Breast epithelium (tissue), 3 donors: ENCODE data around the gene SLC30A3.

ENCODE experiments used
- POLR2A ChIP-seq: fragments of 450-650 bp; IDR thresholded peaks from one replicate; pipeline ENCODE4 v1.6.1; 2016; ENCODE audit warnings: antibody characterized with exemption, mild to moderate bottlenecking, moderate library complexity
- TF ChIP-seq, protein P1 (sequence below), 3 donors: fragments of 450-650 bp; IDR thresholded peaks; one replicate each; pipeline ENCODE4 v1.5.1; 2016 to 2017; ENCODE audit warnings: antibody characterized with exemption in 3 of 3, mild to moderate bottlenecking in 3 of 3, moderate library complexity in 3 of 3

DNA sequence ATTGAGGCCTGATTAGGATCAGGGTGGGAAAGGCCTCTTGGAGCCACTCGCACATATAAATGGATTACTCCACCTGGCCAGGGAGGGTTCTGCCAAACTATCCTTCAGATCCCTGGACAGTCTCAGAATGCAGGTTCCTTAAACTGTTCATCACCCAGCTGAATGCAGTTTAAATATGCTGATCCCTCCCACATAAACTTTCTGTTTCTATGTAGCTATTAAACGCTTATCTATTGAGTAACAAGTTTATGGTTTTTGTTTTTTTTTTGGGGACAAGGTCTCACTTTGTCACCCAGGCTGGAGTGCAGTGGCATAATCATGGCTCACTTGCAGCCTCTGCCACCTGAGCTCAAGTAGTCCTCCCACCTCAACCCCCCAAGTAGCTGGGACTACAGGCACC lies 43.8 kb downstream of the SLC30A3 start:
- TF ChIP-seq, protein P1, sequence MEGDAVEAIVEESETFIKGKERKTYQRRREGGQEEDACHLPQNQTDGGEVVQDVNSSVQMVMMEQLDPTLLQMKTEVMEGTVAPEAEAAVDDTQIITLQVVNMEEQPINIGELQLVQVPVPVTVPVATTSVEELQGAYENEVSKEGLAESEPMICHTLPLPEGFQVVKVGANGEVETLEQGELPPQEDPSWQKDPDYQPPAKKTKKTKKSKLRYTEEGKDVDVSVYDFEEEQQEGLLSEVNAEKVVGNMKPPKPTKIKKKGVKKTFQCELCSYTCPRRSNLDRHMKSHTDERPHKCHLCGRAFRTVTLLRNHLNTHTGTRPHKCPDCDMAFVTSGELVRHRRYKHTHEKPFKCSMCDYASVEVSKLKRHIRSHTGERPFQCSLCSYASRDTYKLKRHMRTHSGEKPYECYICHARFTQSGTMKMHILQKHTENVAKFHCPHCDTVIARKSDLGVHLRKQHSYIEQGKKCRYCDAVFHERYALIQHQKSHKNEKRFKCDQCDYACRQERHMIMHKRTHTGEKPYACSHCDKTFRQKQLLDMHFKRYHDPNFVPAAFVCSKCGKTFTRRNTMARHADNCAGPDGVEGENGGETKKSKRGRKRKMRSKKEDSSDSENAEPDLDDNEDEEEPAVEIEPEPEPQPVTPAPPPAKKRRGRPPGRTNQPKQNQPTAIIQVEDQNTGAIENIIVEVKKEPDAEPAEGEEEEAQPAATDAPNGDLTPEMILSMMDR (IDR thresholded peaks at IDR 0.05) = no peak
- TF ChIP-seq POLR2A = no peak
